Measurements from ENCODE around the gene SNAP29.
"Not testable (repeated sequence)": the region's sequence is repeated elsewhere in the genome, so short reads cannot be mapped to it uniquely, and the experiment has no call there.

Gene SNAP29

DNA sequence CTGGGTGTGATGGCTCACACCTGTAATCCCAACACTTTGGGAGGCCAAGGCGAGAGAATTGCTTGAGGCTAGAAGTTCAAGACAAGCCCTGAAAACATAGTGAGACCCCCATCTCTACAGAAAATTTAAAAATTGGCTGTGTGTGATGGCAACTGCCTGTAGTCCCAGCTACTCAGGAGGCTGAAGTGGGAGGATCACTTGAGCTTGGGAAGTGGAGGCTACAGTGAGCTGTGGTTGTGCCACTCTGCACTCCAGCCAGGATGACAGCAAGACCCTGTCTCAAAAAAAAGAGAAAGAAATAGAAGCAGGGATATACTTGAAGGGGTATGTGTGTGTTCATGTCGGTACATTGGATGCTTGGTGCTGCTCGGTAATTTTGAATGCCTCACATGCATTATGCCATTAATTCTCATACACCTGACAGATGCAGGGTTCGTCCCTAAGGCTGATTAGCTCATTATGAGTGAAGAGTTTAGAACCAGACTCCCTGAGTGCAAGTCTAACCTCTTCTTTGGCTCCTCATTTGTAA lies 72.4 kb downstream of the SNAP29 start:
- no peak for DNase-seq (ENCODE audit: low spot score)

DNA sequence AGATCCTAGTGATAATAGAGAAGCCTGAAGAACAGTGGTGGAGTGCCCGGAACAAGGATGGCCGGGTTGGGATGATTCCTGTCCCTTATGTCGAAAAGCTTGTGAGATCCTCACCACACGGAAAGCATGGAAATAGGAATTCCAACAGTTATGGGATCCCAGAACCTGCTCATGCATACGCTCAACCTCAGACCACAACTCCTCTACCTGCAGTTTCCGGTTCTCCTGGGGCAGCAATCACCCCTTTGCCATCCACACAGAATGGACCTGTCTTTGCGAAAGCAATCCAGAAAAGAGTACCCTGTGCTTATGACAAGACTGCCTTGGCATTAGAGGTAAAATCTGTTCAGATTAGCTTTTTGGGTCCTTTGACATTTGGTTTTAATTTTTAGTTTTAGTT lies 75.1 kb downstream of the SNAP29 start:
- DNase-seq (ENCODE audit: low spot score) = no peak

DNA sequence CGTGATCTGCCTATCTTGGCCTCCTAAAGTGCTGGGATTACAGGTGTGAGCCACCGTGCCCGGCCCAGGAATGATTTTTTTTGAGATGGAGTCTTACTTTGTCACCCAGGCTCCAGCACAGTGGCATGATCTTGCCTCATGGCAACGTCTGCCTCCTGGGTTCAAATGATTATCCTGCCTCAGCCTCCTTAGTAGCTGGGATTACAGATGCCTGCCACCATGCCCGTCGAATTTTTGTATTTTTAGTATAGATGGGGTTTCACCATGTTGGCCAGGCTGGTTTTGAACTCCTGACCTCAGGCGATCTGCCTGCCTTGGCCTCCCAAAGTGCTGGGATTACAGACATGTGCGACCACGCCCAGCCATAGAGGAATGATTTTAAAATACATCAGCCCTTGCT lies 76.2 kb downstream of the SNAP29 start:
- not testable (repeated sequence) for DNase-seq (ENCODE audit: low spot score)

DNA sequence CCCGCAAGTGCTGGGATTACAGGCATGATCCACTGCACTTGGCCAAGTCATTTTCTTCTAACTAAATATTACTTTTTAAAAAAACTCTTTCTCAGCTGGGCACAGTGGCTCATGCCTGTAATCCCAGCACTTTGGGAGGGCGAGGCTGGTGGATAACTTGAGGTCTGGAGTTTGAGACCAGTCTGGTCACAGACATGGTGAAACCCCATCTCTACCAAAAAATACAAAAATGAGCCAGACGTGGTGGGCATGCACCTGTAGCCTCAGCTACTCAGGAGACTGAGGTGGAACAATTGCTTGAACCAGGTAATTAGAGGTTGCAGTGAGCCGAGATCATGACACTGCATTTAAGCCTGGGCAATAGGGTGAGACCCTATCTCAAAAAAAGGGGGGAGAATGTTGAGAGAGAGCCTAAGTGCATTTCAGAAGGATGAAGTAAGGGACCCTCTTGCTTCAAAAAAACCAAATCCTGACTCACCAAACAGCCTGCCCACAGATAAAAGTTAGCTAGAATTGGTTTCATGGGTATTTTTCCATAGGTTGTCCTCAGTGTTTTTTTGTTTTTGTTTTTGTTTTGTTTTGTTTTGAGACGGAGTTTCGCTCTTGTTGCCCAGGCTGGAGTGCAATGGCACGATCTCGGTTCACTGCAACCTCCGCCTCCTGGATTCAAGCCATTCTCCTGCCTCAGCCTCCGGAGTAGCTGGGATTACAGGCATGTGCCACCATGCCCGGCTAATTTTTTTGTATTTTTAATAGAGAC lies 77.2 kb downstream of the SNAP29 start:
- DNase-seq (ENCODE audit: low spot score) = not testable (repeated sequence)

DNA sequence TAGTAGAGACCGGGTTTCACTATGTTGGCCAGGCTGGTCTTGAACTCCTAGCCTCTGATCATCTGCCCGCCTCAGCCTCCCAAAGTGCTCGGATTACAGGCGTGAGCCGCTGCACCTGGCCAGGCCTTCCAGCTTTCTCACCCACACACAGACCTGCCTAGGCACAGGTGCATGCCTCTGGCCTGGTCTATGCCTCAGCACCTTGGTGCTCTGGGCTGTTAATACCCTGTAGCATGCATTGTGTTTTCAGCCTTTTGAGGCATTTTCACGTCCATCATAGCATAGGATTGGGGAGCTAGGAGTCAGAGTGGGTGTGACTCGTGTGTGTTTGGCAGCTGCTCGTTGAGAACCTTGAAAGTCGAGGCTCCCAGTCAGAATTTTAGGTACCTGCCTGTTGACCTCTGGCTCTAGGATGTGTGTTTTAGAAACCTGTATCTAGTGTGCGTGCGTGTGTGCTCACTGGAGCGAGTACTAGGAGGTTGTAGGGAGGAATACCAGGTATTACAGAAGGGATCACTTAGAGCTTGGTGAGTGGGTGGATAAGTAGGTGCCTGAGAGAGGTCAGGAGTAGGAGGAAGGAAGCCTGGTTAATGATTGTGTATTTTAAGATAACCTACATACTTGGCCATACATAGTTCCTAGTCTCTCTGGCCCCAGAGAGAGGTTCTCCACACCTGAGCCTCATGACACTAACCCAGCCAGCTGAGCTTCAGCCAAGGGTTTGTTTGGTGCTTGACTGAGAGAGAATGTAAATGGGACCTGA lies 78.4 kb downstream of the SNAP29 start:
- peak; percentile 67 for DNase-seq (ENCODE audit: low spot score)

DNA sequence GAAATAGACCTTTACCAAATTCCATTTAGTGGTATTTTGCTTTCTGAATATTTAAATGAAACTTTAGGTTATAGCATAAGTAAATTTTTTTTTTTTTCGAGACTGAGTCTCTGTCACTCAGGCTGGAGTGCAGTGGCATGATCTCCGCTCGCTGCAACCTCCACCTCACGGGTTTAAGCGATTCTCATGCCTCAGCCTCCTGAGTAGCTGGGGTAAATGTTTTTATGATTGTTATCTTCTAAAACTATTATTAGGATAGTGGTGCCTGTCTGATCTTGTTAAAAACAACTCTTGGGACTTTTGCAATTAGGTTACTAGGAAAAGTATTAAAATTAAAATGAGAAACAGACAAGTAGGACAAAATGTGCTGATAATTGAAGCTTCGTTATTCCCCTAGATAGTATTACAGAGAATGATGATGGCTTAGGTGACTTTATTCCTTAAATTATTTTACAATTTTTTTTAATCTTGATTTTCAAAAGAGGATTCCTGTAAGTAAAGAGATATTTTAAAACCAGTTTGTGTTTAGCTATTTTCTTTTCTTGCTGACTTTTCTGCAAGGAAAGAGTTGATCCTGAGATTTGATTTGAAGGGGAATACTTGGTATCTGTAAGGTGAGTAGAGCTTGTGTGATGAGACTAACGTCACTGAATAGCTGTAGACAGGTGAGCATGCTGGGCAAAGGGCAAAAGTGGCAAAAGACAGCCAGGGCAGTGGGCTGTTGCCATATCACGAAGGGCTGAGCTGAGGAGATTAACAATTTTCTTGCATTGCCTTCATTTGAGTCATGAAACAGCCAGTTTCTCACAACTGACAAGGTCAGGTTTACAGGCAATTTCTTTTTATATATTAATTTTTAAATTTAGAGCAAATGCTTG lies 79.2 kb downstream of the SNAP29 start:
- no peak for DNase-seq (ENCODE audit: low spot score)

DNA sequence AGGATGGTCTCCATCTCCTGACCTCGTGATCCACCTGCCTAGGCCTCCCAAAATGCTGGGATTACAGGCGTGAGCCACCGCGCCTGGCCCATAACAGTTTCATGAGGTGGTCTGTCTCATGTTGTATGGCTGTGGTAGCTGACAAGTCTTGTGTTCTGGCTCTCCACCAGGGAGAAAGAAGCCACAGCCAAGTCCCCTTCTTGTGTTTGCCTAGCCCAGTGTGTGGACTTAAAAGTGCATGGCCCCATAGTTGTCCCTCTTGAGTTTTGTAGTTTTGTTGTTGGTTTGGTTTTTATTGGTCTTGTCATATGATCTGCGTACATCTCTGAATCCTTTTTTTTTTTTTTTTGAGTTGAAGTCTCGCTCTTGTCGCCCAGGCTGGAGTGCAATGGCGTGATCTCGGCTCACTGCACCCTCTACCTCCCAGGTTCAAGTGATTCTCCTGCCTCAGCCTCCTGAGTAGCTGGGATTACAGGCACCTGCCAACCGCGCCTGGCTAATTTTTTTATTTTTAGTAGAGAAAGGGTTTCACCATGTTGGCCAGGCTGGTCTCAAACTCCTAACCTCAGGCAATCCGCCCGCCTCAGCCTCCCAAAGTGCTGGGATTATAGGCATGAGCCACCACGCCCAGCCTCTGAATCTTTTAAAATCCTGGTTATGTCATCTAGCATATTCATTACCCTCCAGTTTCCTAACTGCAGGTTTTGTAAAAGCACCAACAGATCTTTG lies 80.8 kb downstream of the SNAP29 start:
- not testable (repeated sequence) for DNase-seq (ENCODE audit: low spot score)

DNA sequence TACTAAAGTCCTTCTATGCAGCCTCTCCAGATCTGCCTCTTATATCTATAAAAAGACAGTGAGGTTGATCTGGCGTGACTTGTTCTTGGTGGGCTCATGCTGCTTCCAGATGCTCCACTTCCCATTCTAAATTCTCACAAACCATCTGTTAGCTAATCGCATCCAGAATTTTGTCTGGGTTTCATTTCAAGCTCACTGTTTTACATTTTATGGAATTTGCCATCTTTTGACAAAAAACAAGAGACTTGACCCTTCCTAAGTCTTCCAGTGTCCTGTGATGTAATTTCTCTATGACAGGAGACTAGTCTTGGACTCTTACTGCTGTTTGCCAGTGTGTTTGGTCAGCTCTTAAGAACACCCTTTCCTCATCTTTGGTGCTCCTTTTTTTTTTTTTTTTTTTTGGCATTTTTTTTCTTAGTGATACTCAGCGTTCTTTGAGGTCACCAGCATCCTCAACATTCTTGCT lies 81.4 kb downstream of the SNAP29 start:
- DNase-seq (ENCODE audit: low spot score) = peak; percentile 84

Measured in cerebellar cortex (tissue), 1 donor.